WTC11 (cell line): ENCODE data around the gene IZUMO1. TPM values are rescaled to one million over a fixed set of nuclear protein-coding genes. Genes with fewer than 3 reads are reported as not detected.
A peak's percentile ranks its signal among the peaks of the same experiment; 100 is the strongest.

Experiments
- ATAC-seq: fragments of 200-7000 bp; cut with Tn5 transposase; 2 replicates; pipeline ENCODE4 v1.10.0; 2021; ENCODE audit warnings: mild to moderate bottlenecking, moderate library complexity
- CTCF ChIA-PET: fragments of 300-600 bp; sonication (Branson Sonifier 250); formaldehyde crosslinking; loops from one replicate; lab custom pipeline; 2021; ENCODE audit warnings: antibody characterized with exemption; lab: Charles Lee
- POLR2A ChIA-PET: fragments of 350-600 bp; sonication (Branson Sonifier 250); formaldehyde crosslinking; loops from one replicate; lab custom pipeline; 2021; ENCODE audit warnings: antibody characterized with exemption; lab: Charles Lee
- DNase-seq: peaks from one replicate; pipeline ENCODE4 v3.0.0; 2021; ENCODE audit warnings: low spot score
- H3K27ac Mint-ChIP-seq: 2 replicates; pipeline ENCODE4 v1.8.0; 2021; ENCODE audit warnings: mixed read lengths
- H3K27me3 Mint-ChIP-seq: 2 replicates; pipeline ENCODE4 v1.8.0; 2021; ENCODE audit warnings: low read depth, mild to moderate bottlenecking, moderate library complexity, mixed read lengths
- H3K36me3 Mint-ChIP-seq: 2 replicates; pipeline ENCODE4 v1.8.0; 2021; ENCODE audit warnings: mixed read lengths
- H3K4me1 Mint-ChIP-seq: 2 replicates; pipeline ENCODE4 v1.8.0; 2022; ENCODE audit warnings: mixed read lengths
- H3K4me3 Mint-ChIP-seq: 2 replicates; pipeline ENCODE4 v1.8.0; 2021; ENCODE audit warnings: mild to moderate bottlenecking, moderate library complexity, mixed read lengths
- H3K9me3 Mint-ChIP-seq: 2 replicates; pipeline ENCODE4 v1.8.0; 2021; ENCODE audit warnings: mixed read lengths
- ESRRA ChIP-seq: sonication (generic); formaldehyde crosslinking; IDR thresholded peaks from 2 replicates; pipeline ENCODE4 v1.8.1; 2022; ENCODE audit warnings: mild to moderate bottlenecking, missing genetic modification reagents, borderline replicate concordance
- FOXP1 ChIP-seq: sonication (generic); formaldehyde crosslinking; IDR thresholded peaks from 2 replicates; pipeline ENCODE4 v1.8.0; 2022; ENCODE audit warnings: missing genetic modification reagents, mild to moderate bottlenecking, moderate library complexity, borderline replicate concordance
- JAZF1 ChIP-seq: fragments of 250-450 bp; sonication (Bioruptor Pico); IDR thresholded peaks from 2 replicates; pipeline ENCODE4 v1.9.0; 2021; ENCODE audit warnings: moderate library complexity, mild to moderate bottlenecking, inconsistent platforms
- NFATC4 ChIP-seq: fragments of 250-450 bp; sonication (Bioruptor Pico); IDR thresholded peaks from 2 replicates; pipeline ENCODE4 v1.9.0; 2021; ENCODE audit warnings: mild to moderate bottlenecking
- NR2C2 ChIP-seq: sonication (generic); formaldehyde crosslinking; IDR thresholded peaks from 2 replicates; pipeline ENCODE4 v1.8.0; 2022; ENCODE audit warnings: mild to moderate bottlenecking, missing genetic modification reagents
- TEAD4 ChIP-seq: sonication (generic); formaldehyde crosslinking; IDR thresholded peaks from 2 replicates; pipeline ENCODE4 v1.8.0; 2022; ENCODE audit warnings: mild to moderate bottlenecking, missing genetic modification reagents
- TP53 ChIP-seq: sonication (generic); formaldehyde crosslinking; IDR thresholded peaks from 2 replicates; pipeline ENCODE4 v1.8.1; 2023; ENCODE audit warnings: mild to moderate bottlenecking, missing genetic modification reagents
- ZNF416 ChIP-seq: fragments of 250-450 bp; sonication (Bioruptor Pico); IDR thresholded peaks from 2 replicates; pipeline ENCODE4 v1.9.0; 2021; ENCODE audit warnings: mild to moderate bottlenecking, inconsistent platforms
- total RNA-seq: library from RNA; stranded (reverse); gene quantifications from 3 replicates; pipeline ENCODE4 v1.2.3, GENCODE V29; 2021
- TF ChIP-seq, protein P1 (sequence below): fragments of 250-450 bp; sonication (Bioruptor Pico); IDR thresholded peaks from 2 replicates; pipeline ENCODE4 v1.9.0; 2021; ENCODE audit warnings: mild to moderate bottlenecking
- TF ChIP-seq, protein P2 (sequence below): sonication (generic); formaldehyde crosslinking; IDR thresholded peaks from 2 replicates; pipeline ENCODE4 v1.8.1; 2023; ENCODE audit warnings: mild to moderate bottlenecking, missing genetic modification reagents, borderline replicate concordance
- TF ChIP-seq, protein P3 (sequence below): fragments of 250-450 bp; sonication (Bioruptor Pico); IDR thresholded peaks from 2 replicates; pipeline ENCODE4 v1.9.0; 2021; ENCODE audit warnings: moderate library complexity, mild to moderate bottlenecking, inconsistent platforms, borderline replicate concordance
- TF ChIP-seq, protein P4 (sequence below): sonication (generic); formaldehyde crosslinking; IDR thresholded peaks from 2 replicates; pipeline ENCODE4 v1.8.1; 2022; ENCODE audit warnings: low read depth, missing genetic modification reagents, borderline replicate concordance
- TF ChIP-seq, protein P5 (sequence below): sonication (generic); formaldehyde crosslinking; IDR thresholded peaks from 2 replicates; pipeline ENCODE4 v1.8.1; 2023; ENCODE audit warnings: mild to moderate bottlenecking, moderate library complexity, missing genetic modification reagents
- TF ChIP-seq, protein P6 (sequence below): sonication (generic); formaldehyde crosslinking; IDR thresholded peaks from 2 replicates; pipeline ENCODE4 v1.8.1; 2023; ENCODE audit warnings: mild to moderate bottlenecking, missing genetic modification reagents, moderate library complexity

IZUMO1 gene
- total RNA-seq, 1 experiment from 2014 or later: 2.2 TPM

DNA sequence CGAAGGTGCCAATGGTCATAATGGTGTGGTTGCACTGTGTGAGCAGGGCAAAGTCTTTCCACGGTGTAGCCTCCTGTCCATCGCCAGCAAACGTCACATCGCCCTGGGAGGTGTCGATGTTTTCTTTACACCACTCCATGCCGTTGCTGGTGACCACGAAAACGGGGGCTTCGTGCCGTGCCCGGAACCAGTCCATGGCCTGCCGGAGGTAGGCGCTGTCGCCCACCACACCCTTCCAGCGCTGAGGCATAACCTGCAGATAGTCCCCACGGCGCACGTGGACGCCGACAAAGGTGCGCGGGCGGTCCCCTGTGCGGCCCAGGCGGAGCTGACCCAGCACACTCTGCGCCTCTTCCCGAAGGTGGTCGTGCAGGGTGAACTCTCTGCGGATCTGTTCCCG is 3.6 kb upstream of the IZUMO1 start:
- Mint-ChIP-seq H3K27ac (no peak overlapping the region), H3K36me3 (peaks cover 18% of the 10 kb centered on the region; the same call in 1 of the 2 replicates), H3K4me3 (peak overlapping the region; percentile 95), H3K4me1 (peaks cover 49% of the 10 kb centered on the region), H3K9me3 (no peaks in the 10 kb centered on the region), H3K27me3 (peaks cover 14% of the 10 kb centered on the region)
- TF ChIP-seq NFATC4 (no peak), NR2C2 (CRISPR knock-in tag) (no peak), ZNF416 (CRISPR knock-in tag) (no peak), FOXP1 (CRISPR knock-in tag) (no peak), ESRRA (CRISPR knock-in tag) (no peak), TP53 (no peak), JAZF1 (CRISPR knock-in tag) (no peak), TEAD4 (CRISPR knock-in tag) (no peak)
- TF ChIP-seq, protein P1, sequence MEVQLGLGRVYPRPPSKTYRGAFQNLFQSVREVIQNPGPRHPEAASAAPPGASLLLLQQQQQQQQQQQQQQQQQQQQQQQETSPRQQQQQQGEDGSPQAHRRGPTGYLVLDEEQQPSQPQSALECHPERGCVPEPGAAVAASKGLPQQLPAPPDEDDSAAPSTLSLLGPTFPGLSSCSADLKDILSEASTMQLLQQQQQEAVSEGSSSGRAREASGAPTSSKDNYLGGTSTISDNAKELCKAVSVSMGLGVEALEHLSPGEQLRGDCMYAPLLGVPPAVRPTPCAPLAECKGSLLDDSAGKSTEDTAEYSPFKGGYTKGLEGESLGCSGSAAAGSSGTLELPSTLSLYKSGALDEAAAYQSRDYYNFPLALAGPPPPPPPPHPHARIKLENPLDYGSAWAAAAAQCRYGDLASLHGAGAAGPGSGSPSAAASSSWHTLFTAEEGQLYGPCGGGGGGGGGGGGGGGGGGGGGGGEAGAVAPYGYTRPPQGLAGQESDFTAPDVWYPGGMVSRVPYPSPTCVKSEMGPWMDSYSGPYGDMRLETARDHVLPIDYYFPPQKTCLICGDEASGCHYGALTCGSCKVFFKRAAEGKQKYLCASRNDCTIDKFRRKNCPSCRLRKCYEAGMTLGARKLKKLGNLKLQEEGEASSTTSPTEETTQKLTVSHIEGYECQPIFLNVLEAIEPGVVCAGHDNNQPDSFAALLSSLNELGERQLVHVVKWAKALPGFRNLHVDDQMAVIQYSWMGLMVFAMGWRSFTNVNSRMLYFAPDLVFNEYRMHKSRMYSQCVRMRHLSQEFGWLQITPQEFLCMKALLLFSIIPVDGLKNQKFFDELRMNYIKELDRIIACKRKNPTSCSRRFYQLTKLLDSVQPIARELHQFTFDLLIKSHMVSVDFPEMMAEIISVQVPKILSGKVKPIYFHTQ (CRISPR knock-in tag): no peak
- TF ChIP-seq, protein P2, sequence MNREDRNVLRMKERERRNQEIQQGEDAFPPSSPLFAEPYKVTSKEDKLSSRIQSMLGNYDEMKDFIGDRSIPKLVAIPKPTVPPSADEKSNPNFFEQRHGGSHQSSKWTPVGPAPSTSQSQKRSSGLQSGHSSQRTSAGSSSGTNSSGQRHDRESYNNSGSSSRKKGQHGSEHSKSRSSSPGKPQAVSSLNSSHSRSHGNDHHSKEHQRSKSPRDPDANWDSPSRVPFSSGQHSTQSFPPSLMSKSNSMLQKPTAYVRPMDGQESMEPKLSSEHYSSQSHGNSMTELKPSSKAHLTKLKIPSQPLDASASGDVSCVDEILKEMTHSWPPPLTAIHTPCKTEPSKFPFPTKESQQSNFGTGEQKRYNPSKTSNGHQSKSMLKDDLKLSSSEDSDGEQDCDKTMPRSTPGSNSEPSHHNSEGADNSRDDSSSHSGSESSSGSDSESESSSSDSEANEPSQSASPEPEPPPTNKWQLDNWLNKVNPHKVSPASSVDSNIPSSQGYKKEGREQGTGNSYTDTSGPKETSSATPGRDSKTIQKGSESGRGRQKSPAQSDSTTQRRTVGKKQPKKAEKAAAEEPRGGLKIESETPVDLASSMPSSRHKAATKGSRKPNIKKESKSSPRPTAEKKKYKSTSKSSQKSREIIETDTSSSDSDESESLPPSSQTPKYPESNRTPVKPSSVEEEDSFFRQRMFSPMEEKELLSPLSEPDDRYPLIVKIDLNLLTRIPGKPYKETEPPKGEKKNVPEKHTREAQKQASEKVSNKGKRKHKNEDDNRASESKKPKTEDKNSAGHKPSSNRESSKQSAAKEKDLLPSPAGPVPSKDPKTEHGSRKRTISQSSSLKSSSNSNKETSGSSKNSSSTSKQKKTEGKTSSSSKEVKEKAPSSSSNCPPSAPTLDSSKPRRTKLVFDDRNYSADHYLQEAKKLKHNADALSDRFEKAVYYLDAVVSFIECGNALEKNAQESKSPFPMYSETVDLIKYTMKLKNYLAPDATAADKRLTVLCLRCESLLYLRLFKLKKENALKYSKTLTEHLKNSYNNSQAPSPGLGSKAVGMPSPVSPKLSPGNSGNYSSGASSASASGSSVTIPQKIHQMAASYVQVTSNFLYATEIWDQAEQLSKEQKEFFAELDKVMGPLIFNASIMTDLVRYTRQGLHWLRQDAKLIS: no peak
- TF ChIP-seq, protein P3, sequence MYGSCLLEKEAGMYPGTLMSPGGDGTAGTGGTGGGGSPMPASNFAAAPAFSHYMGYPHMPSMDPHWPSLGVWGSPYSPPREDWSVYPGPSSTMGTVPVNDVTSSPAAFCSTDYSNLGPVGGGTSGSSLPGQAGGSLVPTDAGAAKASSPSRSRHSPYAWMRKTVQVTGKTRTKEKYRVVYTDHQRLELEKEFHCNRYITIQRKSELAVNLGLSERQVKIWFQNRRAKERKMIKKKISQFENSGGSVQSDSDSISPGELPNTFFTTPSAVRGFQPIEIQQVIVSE: no peak
- TF ChIP-seq, protein P4, sequence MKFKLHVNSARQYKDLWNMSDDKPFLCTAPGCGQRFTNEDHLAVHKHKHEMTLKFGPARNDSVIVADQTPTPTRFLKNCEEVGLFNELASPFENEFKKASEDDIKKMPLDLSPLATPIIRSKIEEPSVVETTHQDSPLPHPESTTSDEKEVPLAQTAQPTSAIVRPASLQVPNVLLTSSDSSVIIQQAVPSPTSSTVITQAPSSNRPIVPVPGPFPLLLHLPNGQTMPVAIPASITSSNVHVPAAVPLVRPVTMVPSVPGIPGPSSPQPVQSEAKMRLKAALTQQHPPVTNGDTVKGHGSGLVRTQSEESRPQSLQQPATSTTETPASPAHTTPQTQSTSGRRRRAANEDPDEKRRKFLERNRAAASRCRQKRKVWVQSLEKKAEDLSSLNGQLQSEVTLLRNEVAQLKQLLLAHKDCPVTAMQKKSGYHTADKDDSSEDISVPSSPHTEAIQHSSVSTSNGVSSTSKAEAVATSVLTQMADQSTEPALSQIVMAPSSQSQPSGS: no peak
- TF ChIP-seq, protein P5, sequence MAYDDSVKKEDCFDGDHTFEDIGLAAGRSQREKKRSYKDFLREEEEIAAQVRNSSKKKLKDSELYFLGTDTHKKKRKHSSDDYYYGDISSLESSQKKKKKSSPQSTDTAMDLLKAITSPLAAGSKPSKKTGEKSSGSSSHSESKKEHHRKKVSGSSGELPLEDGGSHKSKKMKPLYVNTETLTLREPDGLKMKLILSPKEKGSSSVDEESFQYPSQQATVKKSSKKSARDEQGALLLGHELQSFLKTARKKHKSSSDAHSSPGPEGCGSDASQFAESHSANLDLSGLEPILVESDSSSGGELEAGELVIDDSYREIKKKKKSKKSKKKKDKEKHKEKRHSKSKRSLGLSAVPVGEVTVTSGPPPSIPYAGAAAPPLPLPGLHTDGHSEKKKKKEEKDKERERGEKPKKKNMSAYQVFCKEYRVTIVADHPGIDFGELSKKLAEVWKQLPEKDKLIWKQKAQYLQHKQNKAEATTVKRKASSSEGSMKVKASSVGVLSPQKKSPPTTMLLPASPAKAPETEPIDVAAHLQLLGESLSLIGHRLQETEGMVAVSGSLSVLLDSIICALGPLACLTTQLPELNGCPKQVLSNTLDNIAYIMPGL (CRISPR knock-in tag): no peak
- TF ChIP-seq, protein P6, sequence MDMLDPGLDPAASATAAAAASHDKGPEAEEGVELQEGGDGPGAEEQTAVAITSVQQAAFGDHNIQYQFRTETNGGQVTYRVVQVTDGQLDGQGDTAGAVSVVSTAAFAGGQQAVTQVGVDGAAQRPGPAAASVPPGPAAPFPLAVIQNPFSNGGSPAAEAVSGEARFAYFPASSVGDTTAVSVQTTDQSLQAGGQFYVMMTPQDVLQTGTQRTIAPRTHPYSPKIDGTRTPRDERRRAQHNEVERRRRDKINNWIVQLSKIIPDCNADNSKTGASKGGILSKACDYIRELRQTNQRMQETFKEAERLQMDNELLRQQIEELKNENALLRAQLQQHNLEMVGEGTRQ (CRISPR knock-in tag): no peak
- ATAC-seq (no peak), DNase-seq (no peak)
- ChIA-PET CTCF (interaction anchor here (0.8 kb wide), 1 partner anchor 11 kb away, joined by 3 read pairs; no protein-coding TSS in a partner anchor), POLR2A (interaction anchor here (0.6 kb wide), 1 partner anchor 44 kb away, joined by 3 read pairs; no protein-coding TSS in a partner anchor)
